Measurements from ENCODE around the gene MPP1.
A peak's percentile ranks its signal among the peaks of the same experiment; 100 is the strongest.
"Not testable (repeated sequence)": the region's sequence is repeated elsewhere in the genome, so short reads cannot be mapped to it uniquely, and the experiment has no call there.

Gene MPP1

DNA sequence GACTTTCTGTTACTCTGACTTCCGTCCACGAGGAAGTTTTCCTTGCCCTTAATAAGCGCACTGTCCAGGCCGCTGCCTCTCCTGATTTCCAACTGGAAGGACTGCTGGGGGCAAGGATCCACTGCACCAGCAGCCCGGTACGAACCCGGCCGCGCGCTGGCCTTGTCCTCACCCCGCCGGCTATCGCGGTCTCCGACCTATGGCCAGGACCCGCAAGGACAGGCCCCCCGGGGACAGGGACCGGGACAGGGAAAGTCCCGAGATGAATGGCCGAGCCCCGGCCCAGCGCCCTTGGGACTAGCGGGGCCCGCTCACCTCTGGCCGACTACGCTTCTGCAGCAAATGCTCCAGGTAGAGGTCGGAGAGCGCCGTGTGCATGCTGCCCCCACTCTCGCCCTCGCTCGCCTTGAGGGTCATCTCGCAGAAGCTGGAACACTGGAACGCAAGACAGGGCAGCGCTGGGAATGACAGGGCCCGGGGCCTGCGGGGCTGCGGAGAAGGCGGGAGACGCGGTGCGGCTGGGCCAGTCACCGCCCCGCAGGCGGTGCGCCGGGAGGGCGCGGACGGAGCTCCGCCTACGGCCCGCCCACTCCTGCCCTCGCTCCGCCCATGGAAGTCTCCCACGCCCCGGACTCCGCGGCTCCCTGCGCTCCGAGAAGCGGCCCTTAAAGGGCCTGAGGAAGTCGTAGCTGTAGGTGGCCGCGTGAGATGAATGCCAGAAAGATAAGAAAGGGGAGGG, at the start of gene MPP1:
TSS of gene MPP1 (minus strand) at position 529 of the 739 bp plus-strand sequence. CDS start at position 417, 112 bp downstream.
- DNase-seq (ENCODE audit: low spot score), result peak; percentile 75

- no peak for DNase-seq (ENCODE audit: low spot score)
Measured at GRCh38 chrX:154850957-154851611, 45.8 kb upstream of the MPP1 start.

DNA sequence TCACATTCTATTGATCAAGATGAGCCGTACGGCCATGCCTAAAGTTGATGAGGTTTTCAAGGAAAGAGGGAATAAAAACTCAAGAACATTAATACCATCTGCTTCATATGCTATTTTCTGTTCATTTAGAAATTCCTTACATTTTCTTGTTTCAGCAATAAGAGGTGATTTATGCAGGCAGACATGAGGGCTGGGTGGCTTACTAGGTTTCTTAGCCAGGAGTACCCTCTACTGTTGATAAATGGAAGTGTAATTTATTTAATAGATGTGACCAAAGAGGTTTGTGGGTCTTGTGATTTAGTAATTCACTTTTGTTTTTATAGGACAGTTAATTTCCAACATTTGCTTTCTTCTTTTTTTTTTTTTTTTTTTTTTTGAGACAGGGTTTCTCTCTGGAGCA, 35.6 kb upstream of the MPP1 start:
- peak; percentile 55 for DNase-seq (ENCODE audit: low spot score)

GRCh38 chrX:154836163-154836562, 30.9 kb upstream of the MPP1 start:
- DNase-seq (ENCODE audit: low spot score), result no peak

- DNase-seq (ENCODE audit: low spot score), result no peak
Measured at GRCh38 chrX:154834562-154834961, 29.3 kb upstream of the MPP1 start, which contains the start of gene SMIM9. Gene SMIM9, minus strand, starts transcription at chrX:154834662. Its CDS starts 3,806 bp downstream, at chrX:154830856.

GRCh38 chrX:154833746-154834274, 28.5 kb upstream of the MPP1 start:
- no peak for DNase-seq (ENCODE audit: low spot score)

- DNase-seq (ENCODE audit: low spot score), result no peak
Measured at GRCh38 chrX:154829926-154830442, 24.7 kb upstream of the MPP1 start.

DNA sequence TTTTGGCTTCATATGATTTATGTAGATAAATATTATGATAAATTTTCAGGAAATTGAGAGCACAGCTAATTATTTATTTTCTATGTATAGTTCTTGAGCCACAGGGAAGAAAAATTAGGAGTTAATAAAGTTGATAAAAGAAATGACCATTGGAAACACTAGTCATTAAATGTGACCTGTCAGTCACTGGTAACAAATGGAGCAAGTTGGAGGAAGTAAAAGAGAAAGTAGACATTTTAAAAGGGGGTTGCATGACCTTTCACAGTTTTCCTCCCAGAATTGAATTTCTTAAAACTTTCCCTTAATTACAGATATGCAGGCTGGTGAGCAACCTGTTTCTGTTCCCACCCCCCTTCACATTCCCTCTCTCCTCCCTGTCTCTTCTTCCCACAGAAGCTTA, 23.8 kb upstream of the MPP1 start:
- DNase-seq (ENCODE audit: low spot score), result no peak

DNA sequence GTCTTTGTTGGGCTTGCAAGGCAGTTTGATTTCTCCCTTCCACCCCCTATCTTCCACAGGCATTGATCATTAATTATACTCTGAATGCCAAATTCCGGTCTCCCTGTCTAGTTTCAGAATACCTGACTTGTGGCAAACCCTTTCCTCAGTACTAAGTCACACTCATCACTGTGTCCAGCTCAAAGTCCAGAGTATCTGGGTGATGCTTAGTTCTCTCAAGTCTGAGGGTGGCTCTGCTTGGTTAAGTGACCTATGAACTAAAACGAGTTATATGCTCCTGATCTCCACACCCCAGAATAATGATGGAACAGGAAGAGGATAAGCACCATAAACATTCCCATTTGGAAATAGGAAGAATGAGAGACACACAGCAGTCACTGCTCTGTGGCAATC, 22.7 kb upstream of the MPP1 start:
- DNase-seq (ENCODE audit: low spot score), result no peak

DNA sequence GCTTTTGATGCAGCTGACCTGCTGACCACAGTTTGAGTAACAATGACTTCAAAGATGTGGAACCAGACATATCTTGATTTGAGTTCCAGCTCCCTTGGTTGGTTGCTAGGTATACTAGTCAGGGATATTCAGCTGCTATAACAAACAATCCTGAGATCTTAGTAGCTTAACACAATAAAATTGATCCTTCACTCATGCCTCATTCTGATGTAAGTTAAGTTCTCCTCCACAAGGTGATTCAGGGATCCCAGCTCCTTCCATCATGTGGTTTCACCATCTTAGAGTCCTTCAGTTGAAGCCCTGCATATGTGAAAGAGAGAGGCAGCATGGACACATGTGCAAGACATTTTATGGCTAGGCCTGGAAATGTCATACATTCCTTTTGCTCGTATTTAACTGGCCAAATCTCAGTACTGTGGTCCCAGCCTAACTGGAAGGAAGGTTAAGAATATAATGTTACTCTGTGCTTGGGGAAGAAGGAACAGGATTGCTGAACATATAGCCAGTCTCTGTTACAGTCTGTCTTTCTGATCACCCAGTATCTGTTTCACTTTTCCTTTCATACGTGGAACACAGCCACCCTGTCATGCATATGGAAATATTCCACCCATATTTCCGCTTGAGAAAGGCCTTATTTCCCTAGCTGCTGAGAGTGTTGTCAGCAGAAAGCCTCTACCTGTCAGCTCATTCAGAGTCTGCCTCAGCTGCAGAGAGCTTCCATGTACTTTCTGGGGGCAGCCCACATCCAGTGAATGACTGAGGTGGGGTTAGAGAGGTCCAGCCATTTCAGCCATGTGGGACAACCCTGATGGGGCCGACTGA, 22.1 kb upstream of the MPP1 start:
- DNase-seq (ENCODE audit: low spot score), result peak; percentile 39

- not testable (repeated sequence) for DNase-seq (ENCODE audit: low spot score)
Measured at GRCh38 chrX:154825586-154825985, 20.3 kb upstream of the MPP1 start.

- DNase-seq (ENCODE audit: low spot score), result no peak
Measured at GRCh38 chrX:154824638-154825037, 19.4 kb upstream of the MPP1 start.

- DNase-seq (ENCODE audit: low spot score), result no peak
Measured at GRCh38 chrX:154822029-154822428, 16.7 kb upstream of the MPP1 start.

DNA sequence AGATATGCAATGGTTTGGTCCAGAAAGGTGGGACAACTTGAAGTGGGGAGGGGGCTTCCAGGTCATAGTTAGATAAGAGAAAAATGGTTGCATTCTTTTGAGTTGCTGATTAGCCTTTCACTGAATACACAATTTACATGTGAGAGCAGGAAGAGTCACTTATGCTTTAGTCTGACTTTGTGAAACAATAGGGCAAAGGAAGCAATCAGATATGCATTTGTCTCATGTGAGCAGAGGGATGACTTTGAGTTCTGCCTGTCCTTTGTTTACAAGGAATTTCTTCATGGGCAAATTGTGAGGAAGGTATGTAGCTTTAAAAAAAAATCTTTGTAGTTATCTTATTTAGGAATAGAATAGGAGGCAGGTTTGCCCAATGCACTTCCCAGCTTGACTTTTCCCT, 16.2 kb upstream of the MPP1 start:
- no peak for DNase-seq (ENCODE audit: low spot score)

- no peak for DNase-seq (ENCODE audit: low spot score)
Measured at GRCh38 chrX:154819771-154820341, 14.6 kb upstream of the MPP1 start.

DNA sequence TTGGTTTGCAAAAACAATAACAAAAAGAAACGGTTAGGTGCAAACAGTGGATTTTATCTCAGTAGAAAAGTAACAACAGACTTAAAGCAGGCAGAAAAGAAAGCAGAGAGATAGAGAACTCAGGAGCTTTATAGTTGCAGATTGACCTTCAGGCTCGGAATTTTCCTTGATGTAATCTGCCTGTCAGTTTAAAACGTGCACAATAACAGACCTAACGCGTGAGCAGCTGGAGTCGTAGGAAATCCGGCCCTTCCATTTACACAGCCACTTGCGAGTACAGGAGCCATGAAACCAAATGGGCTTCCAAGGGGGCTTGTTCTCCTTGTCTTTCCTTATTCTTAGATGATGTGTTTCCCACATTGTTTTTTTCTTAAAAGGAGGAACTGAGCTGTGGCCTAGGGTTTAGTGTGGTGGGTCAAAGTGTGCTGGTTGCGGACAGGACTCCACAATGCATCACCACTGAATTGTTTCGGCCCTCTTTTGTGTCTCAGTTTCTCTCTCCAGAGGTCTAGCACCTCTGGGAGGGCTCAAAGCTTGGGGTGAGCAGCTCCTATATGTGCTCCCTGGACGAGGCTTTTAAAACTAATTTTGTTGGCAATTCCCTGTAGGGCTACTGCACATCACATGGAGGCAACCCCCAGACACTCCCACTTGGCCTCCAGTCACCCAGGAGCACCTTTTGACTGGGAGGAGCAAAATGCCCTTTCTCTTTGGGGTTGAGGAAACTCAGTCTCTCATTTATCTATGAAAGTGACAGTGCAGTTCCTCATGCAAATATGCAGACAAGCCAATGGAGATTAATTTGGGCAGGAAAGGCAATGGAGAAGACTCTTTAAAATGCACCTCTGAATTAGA, 13.9 kb upstream of the MPP1 start:
- DNase-seq (ENCODE audit: low spot score), result no peak

DNA sequence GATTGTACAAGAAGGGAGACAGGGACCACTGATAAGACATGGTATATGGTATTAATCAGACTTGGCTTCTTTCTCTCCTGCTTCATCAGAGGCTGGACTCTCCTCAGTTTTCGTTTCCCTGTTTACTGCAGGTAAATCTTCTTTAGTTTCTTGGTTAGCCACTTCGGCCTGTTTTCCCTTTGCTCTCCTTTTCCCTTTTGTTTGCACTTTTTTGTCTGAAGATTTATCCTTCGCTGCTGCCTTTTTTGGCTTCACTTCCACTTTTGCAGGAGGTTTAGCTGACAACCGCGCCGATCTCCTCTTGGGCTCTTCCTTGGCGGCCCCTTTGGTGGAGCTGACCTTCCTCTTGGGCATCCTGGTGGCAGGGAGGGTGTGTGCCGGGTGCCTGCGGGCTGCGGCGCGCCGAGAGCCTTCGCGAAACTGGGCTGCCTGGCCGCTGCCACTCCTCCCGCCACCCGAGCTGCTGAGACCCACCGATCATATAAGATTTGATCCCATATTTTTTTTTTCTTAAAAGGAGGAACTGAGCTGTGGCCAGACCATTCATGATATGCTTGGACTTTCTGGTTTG, 11.8 kb upstream of the MPP1 start:
- not testable (repeated sequence) for DNase-seq (ENCODE audit: low spot score)

DNA sequence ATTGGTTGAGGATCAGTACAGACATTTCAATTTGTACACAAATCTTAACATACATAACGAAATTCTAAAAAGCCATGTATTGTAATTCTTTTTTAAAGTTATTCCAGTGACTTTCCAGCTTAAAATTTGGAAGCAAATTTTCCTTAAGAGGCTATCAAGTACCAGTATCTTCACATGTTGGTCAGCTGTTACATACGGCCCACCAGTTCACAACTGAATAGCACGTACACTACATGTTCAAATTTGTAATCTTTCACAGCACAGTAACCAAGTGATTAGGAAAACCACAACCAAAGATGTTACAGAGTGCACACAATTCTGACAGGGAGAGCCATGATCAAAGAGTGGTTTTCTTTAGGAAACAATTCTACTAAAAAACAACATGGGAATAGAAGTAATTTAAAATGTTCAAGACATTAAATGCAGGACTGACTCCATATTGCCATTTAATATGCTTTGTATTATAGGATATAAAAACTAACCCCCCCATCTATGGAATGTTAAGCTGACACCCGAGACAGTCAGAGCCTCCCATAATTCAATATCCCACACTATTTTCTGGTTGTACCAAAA, 11.1 kb upstream of the MPP1 start:
- not testable (repeated sequence) for DNase-seq (ENCODE audit: low spot score)

- no peak for DNase-seq (ENCODE audit: low spot score)
Measured at GRCh38 chrX:154815274-154815818, 10.1 kb upstream of the MPP1 start.

GRCh38 chrX:154813801-154814200, 8.5 kb upstream of the MPP1 start:
- DNase-seq (ENCODE audit: low spot score), result no peak

Measured in kidney tubule cell (primary cell).